HG03521 (cell line): Measurements from ENCODE around the gene C15orf39.
"Not testable (repeated sequence)": the region's sequence is repeated elsewhere in the genome, so short reads cannot be mapped to it uniquely, and the experiment has no call there.

Source experiments
- ATAC-seq: cut with Tn5 transposase; IDR thresholded peaks from one replicate; pipeline ENCODE4 v1.9.1; 2021; ENCODE audit warnings: mild to moderate bottlenecking, moderate library complexity; ENCODE audit not compliant: unreplicated experiment

Gene C15orf39

GRCh38 chr15:75201616-75202250 is at the start of gene C15orf39:
Gene C15orf39, plus strand, starts transcription at chr15:75201882. Its CDS starts 4,167 bp downstream, at chr15:75206049.
- ATAC-seq = peak; percentile 38

GRCh38 chr15:75152382-75153079 is 49.2 kb upstream of the C15orf39 start:
- ATAC-seq = no peak

- ATAC-seq = no peak
Measured at GRCh38 chr15:75153087-75153486, 48.6 kb upstream of the C15orf39 start.

- no peak for ATAC-seq
Measured at GRCh38 chr15:75153565-75154276, 48.0 kb upstream of the C15orf39 start.

GRCh38 chr15:75154461-75155062 is 47.1 kb upstream of the C15orf39 start:
- ATAC-seq = no peak

- no peak for ATAC-seq
Measured at GRCh38 chr15:75156326-75157215, 45.1 kb upstream of the C15orf39 start.

GRCh38 chr15:75158402-75158801 is 43.3 kb upstream of the C15orf39 start:
- no peak for ATAC-seq

GRCh38 chr15:75159244-75159643 is 42.4 kb upstream of the C15orf39 start:
- ATAC-seq = no peak

- no peak for ATAC-seq
Measured at GRCh38 chr15:75161106-75161916, 40.4 kb upstream of the C15orf39 start.

GRCh38 chr15:75161917-75162414 is 39.7 kb upstream of the C15orf39 start:
- no peak for ATAC-seq

- no peak for ATAC-seq
Measured at GRCh38 chr15:75163150-75163564, 38.5 kb upstream of the C15orf39 start.

- ATAC-seq = no peak
Measured at GRCh38 chr15:75164625-75165350, 36.9 kb upstream of the C15orf39 start.

- not testable (repeated sequence) for ATAC-seq
Measured at GRCh38 chr15:75166489-75167063, 35.1 kb upstream of the C15orf39 start.

GRCh38 chr15:75167588-75168350 is 33.9 kb upstream of the C15orf39 start:
- ATAC-seq = no peak

- ATAC-seq = no peak
Measured at GRCh38 chr15:75168374-75168773, 33.3 kb upstream of the C15orf39 start.

- no peak for ATAC-seq
Measured at GRCh38 chr15:75170203-75170602, 31.5 kb upstream of the C15orf39 start.

GRCh38 chr15:75170711-75171341 is 30.9 kb upstream of the C15orf39 start:
- no peak for ATAC-seq
